Uterus (tissue), 2 donors: Measurements from ENCODE around the gene ACOXL.

ENCODE experiments used
- POLR2A ChIP-seq, 2 donors: fragments of 450-650 bp; IDR thresholded peaks; one replicate each; pipeline ENCODE4 v1.6.1; 2016; ENCODE audit warnings: antibody characterized with exemption in 2 of 2, mild to moderate bottlenecking in 1 of 2, moderate library complexity in 1 of 2
- TF ChIP-seq, protein P1 (sequence below), 4 experiments: fragments of 200-600 bp in 2 of 4; fragments of 450-650 bp in 2 of 4; sonication (generic) in 2 of 4; IDR thresholded peaks; one replicate each; pipeline ENCODE4 v1.5.1; 2016 to 2019; ENCODE audit warnings: antibody characterized with exemption in 4 of 4, mild to moderate bottlenecking in 2 of 4, moderate library complexity in 1 of 4

DNA sequence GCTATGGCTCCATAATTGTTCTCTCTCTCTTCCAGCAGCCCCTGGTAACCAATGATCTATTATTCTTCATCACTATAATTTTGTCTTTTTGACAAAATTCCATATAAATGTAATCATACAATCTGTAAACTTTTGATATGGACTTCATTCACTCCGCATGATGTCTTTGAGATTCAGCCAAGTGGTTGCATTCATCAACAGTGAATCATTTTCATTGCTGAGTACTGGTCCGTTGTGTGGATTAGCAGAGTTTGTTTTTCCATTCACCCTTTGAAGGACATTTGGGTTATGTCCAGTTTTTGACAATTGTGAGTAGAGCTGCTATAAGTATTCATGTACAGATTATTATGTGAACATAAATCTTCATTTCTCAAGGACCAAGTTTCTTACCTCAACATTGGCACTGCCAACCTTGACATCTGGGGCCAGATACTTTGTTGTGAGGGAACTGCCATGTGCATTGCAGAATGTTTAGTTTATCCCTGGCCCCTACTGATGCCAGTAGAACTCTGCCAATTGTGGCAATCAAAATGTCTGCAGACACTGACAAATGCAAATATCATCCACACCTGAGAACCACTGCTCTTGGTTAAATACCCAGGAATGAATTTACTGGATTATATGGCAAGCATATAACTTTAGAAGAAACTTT is 340.0 kb downstream of the ACOXL start:
- TF ChIP-seq, protein P1, sequence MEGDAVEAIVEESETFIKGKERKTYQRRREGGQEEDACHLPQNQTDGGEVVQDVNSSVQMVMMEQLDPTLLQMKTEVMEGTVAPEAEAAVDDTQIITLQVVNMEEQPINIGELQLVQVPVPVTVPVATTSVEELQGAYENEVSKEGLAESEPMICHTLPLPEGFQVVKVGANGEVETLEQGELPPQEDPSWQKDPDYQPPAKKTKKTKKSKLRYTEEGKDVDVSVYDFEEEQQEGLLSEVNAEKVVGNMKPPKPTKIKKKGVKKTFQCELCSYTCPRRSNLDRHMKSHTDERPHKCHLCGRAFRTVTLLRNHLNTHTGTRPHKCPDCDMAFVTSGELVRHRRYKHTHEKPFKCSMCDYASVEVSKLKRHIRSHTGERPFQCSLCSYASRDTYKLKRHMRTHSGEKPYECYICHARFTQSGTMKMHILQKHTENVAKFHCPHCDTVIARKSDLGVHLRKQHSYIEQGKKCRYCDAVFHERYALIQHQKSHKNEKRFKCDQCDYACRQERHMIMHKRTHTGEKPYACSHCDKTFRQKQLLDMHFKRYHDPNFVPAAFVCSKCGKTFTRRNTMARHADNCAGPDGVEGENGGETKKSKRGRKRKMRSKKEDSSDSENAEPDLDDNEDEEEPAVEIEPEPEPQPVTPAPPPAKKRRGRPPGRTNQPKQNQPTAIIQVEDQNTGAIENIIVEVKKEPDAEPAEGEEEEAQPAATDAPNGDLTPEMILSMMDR (IDR thresholded peaks at IDR 0.05): no peak
- TF ChIP-seq POLR2A (IDR thresholded peaks at IDR 0.05): no peak
